GM23248 (cell line): ENCODE measurements around the gene RWDD2A.

Experiments
- EZH2 ChIP-seq: fragments of 200-600 bp; sonication (generic); IDR thresholded peaks from 2 replicates; pipeline ENCODE4 v1.6.1; 2018; ENCODE audit warnings: antibody characterized with exemption, mild to moderate bottlenecking; ENCODE audit not compliant: insufficient read depth, poor library complexity, severe bottlenecking
- EZH2phosphoT487 ChIP-seq: fragments of 200-600 bp; sonication (generic); IDR thresholded peaks from 2 replicates; pipeline ENCODE4 v1.6.1; 2018; ENCODE audit warnings: antibody characterized with exemption, moderate library complexity, mild to moderate bottlenecking, low read depth; ENCODE audit not compliant: insufficient read depth

DNA sequence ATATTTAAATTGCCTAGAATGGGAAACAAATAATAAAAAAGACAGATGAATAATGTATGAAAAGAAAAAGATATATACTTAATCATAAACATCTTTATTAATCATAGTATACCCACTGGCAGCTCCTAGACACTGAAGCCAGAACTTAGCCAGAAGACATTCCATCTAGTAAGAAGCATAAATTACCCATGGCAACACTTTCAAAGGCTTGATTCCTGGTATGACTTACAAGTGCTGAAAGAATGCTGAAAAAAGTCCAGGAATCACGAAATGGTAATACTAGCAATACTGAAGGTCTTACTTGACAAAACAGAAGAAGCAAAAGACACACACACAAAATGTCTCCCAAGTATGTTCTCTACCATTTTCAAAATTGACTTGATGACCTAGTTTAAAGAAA is 38.0 kb downstream of the RWDD2A start:
- TF ChIP-seq EZH2phosphoT487 (no peak), EZH2 (no peak)
